OCI-LY7 (cell line): Measurements from ENCODE around the gene PHF20. TPM values are rescaled to one million over a fixed set of nuclear protein-coding genes. Genes with fewer than 3 reads are reported as not detected.

ENCODE experiments used
- BruUV-seq: library from RNA; stranded (reverse); fragments of 400-500 nt; replicated peaks from 2 replicates; lab custom pipeline; 2021; lab: Mats Ljungman, UMichigan
- CTCF ChIA-PET: fragments of 300-600 bp; sonication (Branson Sonifier 250); formaldehyde crosslinking; loops from one replicate; lab custom pipeline; 2022; ENCODE audit warnings: antibody characterized with exemption; ENCODE audit not compliant: unreplicated experiment; lab: Charles Lee
- POLR2A ChIA-PET: fragments of 300-600 bp; sonication (Branson Sonifier 250); formaldehyde crosslinking; loops from one replicate; lab custom pipeline; 2022; ENCODE audit warnings: antibody characterized with exemption; lab: Charles Lee
- DNase-seq: peaks from one replicate; pipeline ENCODE4 v3.0.0-alpha.2; 2015; ENCODE audit warnings: low spot score
- H2AFZ ChIP-seq: fragments of 200-600 bp; sonication (generic), shearing (Covaris generic); 2 replicates; pipeline ENCODE4 v1.6.1; 2014; ENCODE audit warnings: mild to moderate bottlenecking, antibody characterized with exemption, low read length, moderate library complexity
- H3K27ac ChIP-seq: fragments of 200-600 bp; sonication (generic); 2 replicates; pipeline ENCODE4 v1.5.1; 2014; ENCODE audit warnings: mixed run types, low read depth, mild to moderate bottlenecking, moderate library complexity, low read length, inconsistent platforms; ENCODE audit not compliant: poor library complexity, severe bottlenecking
- H3K36me3 ChIP-seq: fragments of 200-600 bp; sonication (generic); 2 replicates; pipeline ENCODE4 v1.6.1; 2014; ENCODE audit warnings: mild to moderate bottlenecking, antibody characterized with exemption, low read length, moderate library complexity, mixed read lengths; ENCODE audit not compliant: insufficient read depth
- H3K4me1 ChIP-seq: fragments of 200-600 bp; sonication (generic); 2 replicates; pipeline ENCODE4 v1.5.1; 2014; ENCODE audit warnings: mild to moderate bottlenecking, low read length; ENCODE audit not compliant: insufficient read depth, poor library complexity, severe bottlenecking
- H3K4me2 ChIP-seq: fragments of 200-600 bp; sonication (generic); 2 replicates; pipeline ENCODE4 v1.6.1; 2014; ENCODE audit warnings: mild to moderate bottlenecking, low read length
- H3K4me3 ChIP-seq: fragments of 200-600 bp; sonication (generic); 2 replicates; pipeline ENCODE4 v1.5.1; 2014; ENCODE audit warnings: mild to moderate bottlenecking, low read depth, low read length; ENCODE audit not compliant: poor library complexity, severe bottlenecking
- H3K79me2 ChIP-seq: fragments of 200-600 bp; sonication (generic); 2 replicates; pipeline ENCODE4 v1.6.1; 2016; ENCODE audit warnings: low read depth, mild to moderate bottlenecking, low read length, moderate library complexity, mixed read lengths; ENCODE audit not compliant: insufficient read depth
- H3K9me2 ChIP-seq: fragments of 200-600 bp; sonication (generic); 2 replicates; pipeline ENCODE4 v1.6.1; 2016; ENCODE audit warnings: mild to moderate bottlenecking, low read length, mixed read lengths; ENCODE audit not compliant: insufficient read depth
- H3K9me3 ChIP-seq: fragments of 200-600 bp; sonication (generic); 2 replicates; pipeline ENCODE4 v1.6.1; 2014; ENCODE audit warnings: mild to moderate bottlenecking, mixed run types, low read length, mixed read lengths
- H4K20me1 ChIP-seq: fragments of 200-600 bp; sonication (generic); 2 replicates; pipeline ENCODE4 v1.6.1; 2014; ENCODE audit warnings: mild to moderate bottlenecking, antibody characterized with exemption, low read length, moderate library complexity, mixed read lengths; ENCODE audit not compliant: insufficient read depth
- CTCF ChIP-seq: fragments of 200-600 bp; sonication (generic); conservative IDR thresholded peaks from 2 replicates; pipeline ENCODE4 v1.5.1; 2014; ENCODE audit warnings: mild to moderate bottlenecking, antibody characterized with exemption, low read length, moderate library complexity, mixed read lengths
- EZH2phosphoT487 ChIP-seq: fragments of 200-600 bp; sonication (generic); IDR thresholded peaks from 2 replicates; pipeline ENCODE4 v1.6.1; 2018; ENCODE audit warnings: low read depth, borderline replicate concordance, mild to moderate bottlenecking, mixed run types, antibody characterized with exemption, low read length, moderate library complexity, mixed read lengths
- intact Hi-C: fragments of 100-400 bp; cut with micrococcal nuclease; formaldehyde crosslinking; loops from one replicate; pipeline ENCODE4 v1.10.0; 2022; ENCODE audit not compliant: unreplicated experiment
- total RNA-seq, 2 experiments: library from RNA; depleted of rRNA in 1 of 2; stranded (reverse); fragments of >200 nt in 1 of 2; shearing (Covaris generic) in 1 of 2; gene quantifications; 2 replicates each; pipeline ENCODE4 v1.2.3, GENCODE V29; 2014 to 2022

PHF20 gene
- total RNA-seq, 2 experiments from 2014 or later: 37.9 to 47.8 TPM

GRCh38 chr20:35934050-35934449 is 162.2 kb downstream of the PHF20 start:
- Histone ChIP-seq H3K4me3 (no peak overlapping the region), H4K20me1 (no peaks in the 10 kb centered on the region), H3K9me3 (no peaks in the 10 kb centered on the region), H3K36me3 (peaks cover 53% of the 10 kb centered on the region), H3K9me2 (no peaks in the 10 kb centered on the region), H2AFZ (no peak overlapping the region), H3K4me2 (no peak overlapping the region), H3K4me1 (no peaks in the 10 kb centered on the region), H3K79me2 (no peaks in the 10 kb centered on the region), H3K27ac (no peak overlapping the region)
- TF ChIP-seq CTCF (no peak), EZH2phosphoT487 (no peak)
- BruUV-seq: no TSS peak
- ChIA-PET POLR2A (interaction anchor here (0.7 kb wide), 1 partner anchor 21 kb away, joined by 3 read pairs; no protein-coding TSS in a partner anchor), CTCF (no interaction called here)
- intact Hi-C loops: no loop called here
- DNase-seq: no peak

GRCh38 chr20:35939264-35939663 is 167.4 kb downstream of the PHF20 start:
- H3K36me3 ChIP-seq: peaks cover 62% of the 10 kb centered on the region
- BruUV-seq: no TSS peak
- TF ChIP-seq EZH2phosphoT487: no peak
- no peak for TF ChIP-seq CTCF
- H2AFZ ChIP-seq: no peak overlapping the region
- no peaks in the 10 kb centered on the region for H3K9me2 ChIP-seq
- H4K20me1 ChIP-seq: no peaks in the 10 kb centered on the region
- intact Hi-C loops: no loop called here
- H3K9me3 ChIP-seq: no peaks in the 10 kb centered on the region
- no peaks in the 10 kb centered on the region for H3K79me2 ChIP-seq
- no peak overlapping the region for H3K4me2 ChIP-seq
- DNase-seq: no peak
- ChIA-PET CTCF (no interaction called here), POLR2A (no interaction called here)
- H3K4me3 ChIP-seq: no peak overlapping the region
- no peak overlapping the region for H3K27ac ChIP-seq
- no peaks in the 10 kb centered on the region for H3K4me1 ChIP-seq

GRCh38 chr20:35941620-35942019 is 169.8 kb downstream of the PHF20 start:
- Histone ChIP-seq H3K36me3 (peaks cover 62% of the 10 kb centered on the region), H3K4me2 (no peak overlapping the region), H2AFZ (no peak overlapping the region), H3K27ac (no peak overlapping the region), H3K79me2 (no peaks in the 10 kb centered on the region), H3K9me3 (no peaks in the 10 kb centered on the region), H3K4me1 (no peaks in the 10 kb centered on the region), H3K4me3 (no peak overlapping the region), H3K9me2 (no peaks in the 10 kb centered on the region), H4K20me1 (no peaks in the 10 kb centered on the region)
- BruUV-seq: no TSS peak
- DNase-seq: no peak
- intact Hi-C loops: no loop called here
- CTCF ChIA-PET: no interaction called here
- no peak for TF ChIP-seq CTCF
- TF ChIP-seq EZH2phosphoT487: no peak
- POLR2A ChIA-PET: no interaction called here
